HepG2 (cell line): Measurements from ENCODE around the gene CLDN10. TPM values are rescaled to one million over a fixed set of nuclear protein-coding genes. Genes with fewer than 3 reads are reported as not detected.

Source experiments
- ATAC-seq: fragments of 200-7000 bp; cut with Tn5 transposase; 3 replicates; pipeline ENCODE4 v1.9.1; 2020; ENCODE audit warnings: mild to moderate bottlenecking, moderate library complexity
- BruUV-seq: library from RNA; stranded (reverse); fragments of 400-500 nt; replicated peaks from 2 replicates; lab custom pipeline; 2021; lab: Mats Ljungman, UMichigan
- CTCF ChIA-PET: fragments of 300-600 bp; formaldehyde crosslinking; extraction: SDS; loops from one replicate; lab custom pipeline; 2021; ENCODE audit warnings: low total read pairs, inconsistent platforms, low intra/inter-chr PET ratio; lab: Yijun Ruan, JAX
- POLR2A ChIA-PET: fragments of 350-600 bp; sonication (Branson Sonifier 250); formaldehyde crosslinking; loops from one replicate; lab custom pipeline; 2020; ENCODE audit warnings: antibody characterized with exemption, inconsistent platforms; lab: Yijun Ruan, JAX
- DNase-seq: peaks from one replicate; pipeline ENCODE4 v3.0.0-alpha.2; 2015; ENCODE audit warnings: low spot score
- FAIRE-seq: peaks from 3 replicates; lab custom pipeline; 2011; peaks lifted over from hg19 to GRCh38; lab: Jason Lieb, UNC
- H2AFZ ChIP-seq: one replicate; pipeline ENCODE4 v1.6.1; 2011; ENCODE audit warnings: low read length, inconsistent platforms
- H3K27ac ChIP-seq: fragments of 300-600 bp; 3 replicates; pipeline ENCODE4 v1.8.0; 2011; ENCODE audit warnings: mixed run types, mild to moderate bottlenecking, mixed read lengths, low read length, inconsistent platforms; ENCODE audit not compliant: insufficient read depth; ENCODE audit errors: extremely low read length
- H3K27me3 ChIP-seq, 2 experiments: fragments of 200-600 bp in 1 of 2; 2 replicates in 1 of 2; 3 replicates in 1 of 2; pipeline versions ENCODE4 v1.6.0 to v1.8.0; 2011; ENCODE audit warnings: low read length in 2 of 2, mild to moderate bottlenecking in 2 of 2, moderate library complexity in 2 of 2, inconsistent platforms in 1 of 2; ENCODE audit not compliant: insufficient read depth in 2 of 2, control insufficient read depth in 1 of 2
- H3K36me3 ChIP-seq, 2 experiments: fragments of 200-600 bp in 1 of 2; replicated peaks in 1 of 2; 2 replicates in 1 of 2; 3 replicates in 1 of 2; pipeline versions ENCODE4 v1.5.1 to v1.8.0; 2011; ENCODE audit warnings: low read length in 2 of 2, inconsistent platforms in 1 of 2; ENCODE audit not compliant: insufficient read depth in 2 of 2, control insufficient read depth in 1 of 2
- H3K4me1 ChIP-seq: 2 replicates; pipeline ENCODE4 v1.5.1; 2012; ENCODE audit warnings: low read length, inconsistent platforms; ENCODE audit not compliant: insufficient read depth
- H3K4me2 ChIP-seq: 2 replicates; pipeline ENCODE4 v1.6.0; 2011; ENCODE audit warnings: low read depth, low read length, inconsistent platforms
- H3K4me3 ChIP-seq, 3 experiments: fragments of 200-600 bp in 1 of 3; sonication (generic), shearing (Covaris generic) in 1 of 3; replicated peaks in 1 of 3; 2 replicates each; pipeline ENCODE4 v1.5.1; 2011 to 2016; ENCODE audit warnings: low read length in 3 of 3, inconsistent platforms in 2 of 3, low read depth in 2 of 3, mild to moderate bottlenecking in 2 of 3, control low read depth in 1 of 3, mixed read lengths in 1 of 3; ENCODE audit not compliant: insufficient read depth in 1 of 3
- H3K79me2 ChIP-seq: one replicate; pipeline ENCODE4 v1.6.1; 2011; ENCODE audit warnings: low read length, inconsistent platforms; ENCODE audit not compliant: insufficient read depth
- H3K9ac ChIP-seq: 2 replicates; pipeline ENCODE4 v1.6.0; 2011; ENCODE audit warnings: mild to moderate bottlenecking, low read depth, low read length, inconsistent platforms; ENCODE audit not compliant: insufficient read depth
- H3K9me3 ChIP-seq: 2 replicates; pipeline ENCODE4 v1.5.1; 2012; ENCODE audit warnings: mild to moderate bottlenecking, low read length
- H4K20me1 ChIP-seq: 2 replicates; pipeline ENCODE4 v1.6.0; 2011; ENCODE audit warnings: inconsistent platforms, mild to moderate bottlenecking, low read length, moderate library complexity; ENCODE audit not compliant: insufficient read depth
- BCL3 ChIP-seq: sonication (generic); formaldehyde crosslinking; IDR thresholded peaks from 2 replicates; pipeline ENCODE4 v1.5.1; 2020; ENCODE audit warnings: mild to moderate bottlenecking, missing genetic modification reagents, moderate library complexity
- HDAC1 ChIP-seq: sonication (generic); formaldehyde crosslinking; IDR thresholded peaks from 2 replicates; pipeline ENCODE4 v1.5.1; 2020; ENCODE audit warnings: mild to moderate bottlenecking, missing genetic modification reagents
- HNRNPUL1 ChIP-seq: fragments of 200-400 bp; formaldehyde crosslinking; IDR thresholded peaks from 2 replicates; pipeline ENCODE4 v1.6.1; 2017; ENCODE audit warnings: low read depth, mild to moderate bottlenecking, low read length, moderate library complexity
- SETDB1 ChIP-seq: sonication (generic); formaldehyde crosslinking; IDR thresholded peaks from 2 replicates; pipeline ENCODE4 v1.5.1; 2020; ENCODE audit warnings: missing genetic modification reagents, mild to moderate bottlenecking, borderline replicate concordance
- SKI ChIP-seq: fragments of 450-650 bp; IDR thresholded peaks from one replicate; pipeline ENCODE4 v1.6.1; 2018; ENCODE audit warnings: mild to moderate bottlenecking; ENCODE audit not compliant: partially characterized antibody
- TCF7 ChIP-seq: sonication (generic); IDR thresholded peaks from 2 replicates; pipeline ENCODE4 v1.6.1; 2016; ENCODE audit warnings: antibody characterized with exemption, low read depth
- ZFP37 ChIP-seq: sonication (generic); formaldehyde crosslinking; IDR thresholded peaks from 2 replicates; pipeline ENCODE4 v1.4.0; 2020; ENCODE audit warnings: missing genetic modification reagents, borderline replicate concordance
- ZNF292 ChIP-seq: sonication (generic); formaldehyde crosslinking; IDR thresholded peaks from 2 replicates; pipeline ENCODE4 v1.8.1; 2022; ENCODE audit warnings: mild to moderate bottlenecking, low read depth, missing genetic modification reagents, borderline replicate concordance
- ZNF503 ChIP-seq: sonication (generic); formaldehyde crosslinking; IDR thresholded peaks from 2 replicates; pipeline ENCODE4 v1.4.0; 2020; ENCODE audit warnings: missing genetic modification reagents
- ZNF546 ChIP-seq: sonication (generic); formaldehyde crosslinking; conservative IDR thresholded peaks from 2 replicates; pipeline ENCODE4 v1.8.1; 2023; ENCODE audit warnings: mild to moderate bottlenecking, missing genetic modification reagents
- ZNF569 ChIP-seq: sonication (generic); formaldehyde crosslinking; IDR thresholded peaks from 2 replicates; pipeline ENCODE4 v1.5.0; 2020; ENCODE audit warnings: mild to moderate bottlenecking, missing genetic modification reagents, moderate library complexity, borderline replicate concordance
- ZNF609 ChIP-seq: sonication (generic); formaldehyde crosslinking; IDR thresholded peaks from 2 replicates; pipeline ENCODE4 v1.4.0; 2020; ENCODE audit warnings: mild to moderate bottlenecking, missing genetic modification reagents, borderline replicate concordance
- WGBS: methylation state at CpG from one replicate; pipeline ENCODE4 v1.1.6; 2017; ENCODE audit warnings: low lambda C conversion rate; 5-methylcytosine and 5-hydroxymethylcytosine counted together
- in situ Hi-C: cut with HindIII; loops from 2 replicates; pipeline ENCODE4 v1.10.0; 2017; ENCODE audit warnings: low pct_unique_long_range_greater_than_20kb; ENCODE audit not compliant: extremely low pct_ligation_motif_present
- intact Hi-C: fragments of 100-400 bp; cut with micrococcal nuclease; formaldehyde crosslinking; loops from one replicate; pipeline ENCODE4 v1.10.0; 2022; ENCODE audit not compliant: unreplicated experiment
- polyA plus RNA-seq, 8 experiments: library from polyadenylated mRNA; depleted of rRNA in 3 of 8; stranded (reverse) in 7 of 8; unstranded in 1 of 8; fragments of >200 nt; fragmentation: Illumina TruSeq in 4 of 8; extraction: Trizol in 4 of 8; gene quantifications; 2 replicates each; pipeline versions ENCODE4 v1.2.1 to v1.2.3, GENCODE V29; 2011 to 2016; ENCODE audit warnings: low read depth in 4 of 8, missing spikeins in 1 of 8, mixed read lengths in 1 of 8; ENCODE audit not compliant: insufficient read depth in 1 of 8
- total RNA-seq, 5 experiments: library from RNA; depleted of rRNA; stranded (reverse); fragments of >200 nt; fragmentation: Illumina TruSeq; extraction: Trizol; gene quantifications; 2 replicates each; pipeline ENCODE4 v1.2.3, GENCODE V29; 2016; ENCODE audit warnings: low read depth in 1 of 5

Gene CLDN10
- total and polyA plus RNA-seq, 2 of the 13 experiments (the other 11 are each of a cell fraction or from before 2014, with no cell fraction given): not detected

GRCh38 chr13:95596701-95597100, 44.2 kb downstream of the CLDN10 start (continued):
- no peak for TF ChIP-seq BCL3 (CRISPR knock-in tag)

- Histone ChIP-seq H3K36me3 (peaks cover 2 to 22% of the 10 kb centered on the region in 2 experiments; a peak in 4 of 5 replicates), H4K20me1 (no peaks in the 10 kb centered on the region), H3K9ac (no peak overlapping the region), H3K27ac (no peak overlapping the region), H3K4me1 (peaks cover 14% of the 10 kb centered on the region), H3K79me2 (no peaks in the 10 kb centered on the region), H2AFZ (no peak overlapping the region), H3K4me3 (no peak overlapping the region), H3K9me3 (no peaks in the 10 kb centered on the region), H3K4me2 (no peak overlapping the region), H3K27me3 (no peaks in the 10 kb centered on the region)
- DNase-seq: no peak
- ChIA-PET POLR2A (no interaction called here), CTCF (no interaction called here)
- in situ Hi-C loops (no loop called here), intact Hi-C loops (no loop called here)
- BruUV-seq: no TSS peak
- FAIRE-seq: no peak
- 86% methylated on average over 1 of the region's 2 CpGs for WGBS
- ATAC-seq: no peak
- TF ChIP-seq ZNF609: no peak
- TF ChIP-seq SKI: no peak
- TF ChIP-seq TCF7: no peak
- TF ChIP-seq SETDB1 (CRISPR knock-in tag): no peak
- no peak for TF ChIP-seq ZNF546 (CRISPR knock-in tag)
- TF ChIP-seq HNRNPUL1: no peak
- TF ChIP-seq HDAC1 (CRISPR knock-in tag): no peak
- no peak for TF ChIP-seq ZNF503 (CRISPR knock-in tag)
- no peak for TF ChIP-seq ZFP37 (CRISPR knock-in tag)
- TF ChIP-seq ZNF292: no peak
- TF ChIP-seq ZNF569 (CRISPR knock-in tag): no peak
Measured at GRCh38 chr13:95601216-95601615, 48.7 kb downstream of the CLDN10 start.
